NCI-H2081 treated with DMSO at 0.1 percent for 48 hours (cell line): ENCODE results near the gene POLR1D.

Experiments used
- DNase-seq: peaks from one replicate; lab custom pipeline; 2025; lab: John Stamatoyannopoulos, UW

The POLR1D gene, protein sequence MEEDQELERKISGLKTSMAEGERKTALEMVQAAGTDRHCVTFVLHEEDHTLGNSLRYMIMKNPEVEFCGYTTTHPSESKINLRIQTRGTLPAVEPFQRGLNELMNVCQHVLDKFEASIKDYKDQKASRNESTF

DNA sequence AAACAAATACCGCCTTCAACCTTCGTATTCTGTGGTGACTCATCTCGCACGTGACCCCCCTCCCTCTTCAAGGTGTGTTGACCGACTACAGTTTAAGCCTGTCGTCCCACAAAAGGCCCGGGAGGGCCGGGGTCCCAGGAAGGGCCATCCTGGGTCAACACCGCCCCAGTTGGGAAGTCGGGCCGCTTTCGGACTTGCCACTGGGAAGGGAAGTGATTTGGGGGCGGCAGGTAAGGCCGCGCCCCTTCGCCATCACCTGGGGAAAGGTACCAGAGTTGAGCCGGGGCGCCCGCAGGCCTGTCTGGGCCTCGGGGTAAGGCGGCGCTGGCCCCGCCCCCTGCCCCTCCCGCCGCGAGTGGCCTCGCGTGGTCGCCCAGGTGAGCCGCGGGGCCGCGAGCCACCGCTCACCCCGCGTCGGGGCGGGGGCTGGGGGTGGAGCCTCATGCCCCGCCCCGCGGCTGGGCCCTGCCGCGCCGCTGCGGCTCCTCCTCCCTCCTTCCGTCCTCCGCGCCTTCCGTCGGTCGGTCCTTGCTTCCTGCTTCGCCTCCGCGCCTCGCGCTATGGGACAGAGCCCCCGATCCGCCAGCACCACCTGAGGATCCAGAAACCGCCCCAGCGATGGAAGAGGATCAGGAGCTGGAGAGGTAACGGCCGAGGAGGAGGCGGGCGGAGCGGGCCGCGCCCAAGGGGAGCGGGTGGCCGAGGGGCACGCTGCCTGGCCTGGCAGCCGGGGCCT, at the start of gene POLR1D:
Gene POLR1D (plus strand): TSS at position 527 of the 736 bp plus-strand sequence. CDS start 92 bp downstream, at position 619.
- DNase-seq = peak; percentile 22

DNA sequence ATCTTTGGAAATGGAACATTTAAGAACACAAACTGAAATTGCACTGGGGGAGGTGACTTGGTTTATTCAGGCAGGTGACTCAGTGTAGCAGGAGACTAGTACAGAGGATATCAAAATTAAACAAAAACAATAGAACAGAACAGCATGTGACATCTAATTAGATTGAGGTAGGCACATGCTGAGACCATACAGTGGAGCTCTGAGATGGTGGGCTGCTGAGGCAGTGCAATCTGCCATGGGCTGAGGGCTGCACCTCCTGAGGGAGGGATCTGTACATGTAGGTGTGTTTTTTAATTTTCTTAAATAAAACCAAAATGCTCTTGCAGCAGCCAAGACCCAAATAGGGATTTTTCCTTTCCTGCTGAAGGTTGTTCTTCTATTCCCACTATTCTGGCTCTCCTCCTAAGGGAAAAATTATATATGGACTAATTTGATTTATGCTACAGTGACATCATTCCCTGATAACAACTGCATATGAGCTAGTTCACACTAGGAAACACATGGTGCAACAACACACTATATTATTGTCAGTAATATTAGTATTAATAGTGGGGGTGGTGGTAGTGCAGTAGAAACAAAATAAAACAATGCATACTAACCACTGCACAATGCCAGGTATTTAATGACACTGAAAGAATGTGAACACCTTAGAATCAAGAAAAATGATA, 49.3 kb upstream of the POLR1D start:
- DNase-seq = no peak

DNA sequence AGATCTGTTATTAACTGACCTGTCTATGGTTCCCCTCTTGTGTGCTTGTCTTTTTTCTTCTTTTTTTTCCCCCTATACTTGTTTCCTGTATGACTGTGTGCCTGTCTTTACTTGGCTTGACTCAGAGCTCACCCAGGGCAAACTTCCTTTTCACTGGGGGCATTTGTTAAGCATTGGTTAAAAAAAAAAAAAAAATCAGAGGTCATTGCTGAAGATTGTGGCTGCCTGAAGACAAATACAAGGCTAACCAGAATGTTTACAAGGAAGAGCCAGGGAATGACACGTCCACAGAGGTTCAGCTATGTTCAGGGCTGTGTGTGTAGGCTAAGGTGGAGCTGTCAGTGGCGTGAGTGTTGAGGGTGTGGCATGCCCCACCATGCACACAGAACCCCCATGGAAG, 48.4 kb upstream of the POLR1D start:
- DNase-seq = no peak

DNA sequence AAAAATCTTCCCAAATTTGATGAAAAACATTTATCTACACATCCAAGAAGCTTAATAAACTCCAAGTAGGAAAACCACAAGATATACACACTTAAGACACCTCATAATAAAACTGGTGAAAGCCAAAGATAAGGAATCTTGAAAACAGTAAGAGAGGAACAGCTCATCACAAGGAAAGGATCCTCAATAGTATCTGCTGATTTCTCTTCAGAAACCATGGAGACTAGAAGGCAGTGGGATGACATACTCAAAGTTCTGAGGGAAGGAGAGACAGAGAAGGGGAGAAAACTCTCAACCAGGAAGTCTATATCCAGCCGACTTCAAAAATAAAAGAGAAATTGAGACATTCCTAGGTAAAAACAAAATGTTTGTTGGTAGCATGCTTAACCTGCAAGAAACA, 47.0 kb upstream of the POLR1D start:
- no peak for DNase-seq

DNA sequence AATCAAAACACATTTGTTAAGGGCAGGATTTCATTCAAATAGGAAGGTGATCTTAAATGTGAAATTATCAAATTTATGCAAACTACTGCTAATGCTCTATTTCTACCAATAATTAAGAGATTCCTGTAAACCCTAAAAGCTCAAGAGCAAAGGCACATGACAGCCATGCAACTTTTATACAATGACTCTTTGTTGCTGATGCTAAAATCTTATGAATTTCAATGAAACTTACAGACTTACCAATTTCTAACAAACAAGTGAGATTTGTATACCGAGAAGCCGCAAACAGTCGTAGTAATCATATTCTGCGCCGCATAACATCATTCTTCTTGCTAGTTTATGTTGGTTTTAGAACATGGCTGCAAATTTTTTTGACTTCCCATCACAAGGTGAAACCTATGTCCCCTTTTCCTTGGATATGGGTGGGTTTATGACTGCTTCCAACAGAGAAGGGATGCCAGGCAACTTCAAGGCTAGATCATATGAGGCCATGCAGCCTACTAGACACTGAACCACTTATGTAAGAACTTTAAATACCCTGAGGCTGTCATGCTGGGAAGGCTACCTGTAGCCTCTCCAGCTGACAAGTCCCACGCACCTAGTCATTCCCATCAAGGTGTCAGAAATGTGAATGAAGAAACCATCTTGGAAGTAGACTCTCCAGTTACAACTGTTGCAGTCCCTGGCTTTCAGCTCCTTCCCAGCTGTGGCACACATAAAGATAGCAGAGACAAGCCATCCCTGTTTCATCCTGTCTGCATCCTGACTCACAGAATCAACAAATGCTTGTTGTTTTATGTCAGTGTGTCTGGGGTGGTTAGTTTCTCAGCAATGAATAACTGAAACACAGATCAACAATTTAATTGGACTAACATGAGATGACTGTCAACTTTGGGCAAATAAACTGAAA, 43.3 kb upstream of the POLR1D start:
- no peak for DNase-seq

DNA sequence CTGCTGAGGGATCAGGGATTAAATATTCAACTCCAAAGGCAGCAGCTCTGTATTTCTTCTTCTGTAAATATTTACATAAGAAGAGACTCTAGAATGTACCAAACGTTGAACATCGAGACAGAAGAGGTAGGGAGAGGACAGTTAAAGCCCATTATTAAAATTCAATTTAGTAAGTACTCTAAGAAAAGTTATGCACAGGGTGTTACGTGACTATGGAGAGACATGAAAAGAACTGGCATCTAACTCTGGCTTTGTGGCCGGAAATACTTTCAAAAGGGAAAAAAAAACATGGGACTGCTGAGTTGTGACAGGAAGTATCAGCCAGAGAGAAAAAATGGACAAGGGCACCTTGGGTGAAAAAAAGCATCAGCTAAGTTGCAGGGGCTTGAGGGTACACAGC, 38.0 kb upstream of the POLR1D start:
- DNase-seq = no peak

DNA sequence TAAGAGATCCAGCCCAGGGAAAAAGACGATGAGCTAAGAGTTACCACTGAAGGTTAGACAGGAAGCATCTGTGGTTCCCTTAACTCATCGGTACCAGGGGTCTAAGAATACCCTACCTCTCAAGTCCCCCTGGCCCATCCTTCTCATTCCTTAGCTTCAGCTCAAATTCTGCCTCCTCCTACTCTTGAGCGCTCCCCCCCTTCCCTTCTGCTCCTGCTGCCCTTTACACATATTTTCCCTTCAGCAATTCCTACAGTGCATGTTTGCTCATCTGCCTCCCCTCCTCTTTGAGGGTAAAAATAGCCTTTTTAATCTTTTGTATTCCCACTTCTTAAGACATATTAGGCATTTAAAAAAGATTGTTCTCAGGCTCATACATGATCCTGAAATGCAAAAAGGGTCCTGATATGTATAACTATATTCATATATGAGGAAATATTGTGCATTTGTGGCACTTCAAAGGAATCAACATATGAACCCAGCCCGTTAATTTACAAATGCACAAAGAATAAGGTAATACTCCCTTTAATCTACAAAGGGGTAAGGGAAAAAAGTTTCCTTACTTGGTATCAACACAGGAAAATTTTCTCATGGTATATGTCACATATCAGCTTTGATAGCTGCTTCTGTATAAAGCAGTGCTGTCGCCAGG, 34.5 kb upstream of the POLR1D start:
- DNase-seq = no peak

DNA sequence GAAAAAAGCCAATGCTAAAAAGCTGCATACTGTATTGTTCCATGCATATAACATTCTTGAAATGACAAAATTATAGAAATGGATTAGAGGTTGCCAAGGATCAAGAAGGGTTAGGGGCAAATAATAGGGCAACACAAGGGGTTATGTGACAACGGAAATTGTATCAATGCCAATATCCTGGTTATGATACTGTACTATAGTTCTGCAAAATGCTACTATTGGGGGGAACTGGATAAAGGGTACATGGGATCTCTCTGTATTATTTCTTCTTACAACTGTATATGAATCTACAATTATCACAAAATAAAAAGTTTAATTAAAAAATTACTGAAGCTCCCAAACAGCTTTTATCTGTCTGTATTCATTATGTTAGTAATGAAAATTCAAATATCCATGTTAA, 33.3 kb upstream of the POLR1D start:
- DNase-seq = no peak

DNA sequence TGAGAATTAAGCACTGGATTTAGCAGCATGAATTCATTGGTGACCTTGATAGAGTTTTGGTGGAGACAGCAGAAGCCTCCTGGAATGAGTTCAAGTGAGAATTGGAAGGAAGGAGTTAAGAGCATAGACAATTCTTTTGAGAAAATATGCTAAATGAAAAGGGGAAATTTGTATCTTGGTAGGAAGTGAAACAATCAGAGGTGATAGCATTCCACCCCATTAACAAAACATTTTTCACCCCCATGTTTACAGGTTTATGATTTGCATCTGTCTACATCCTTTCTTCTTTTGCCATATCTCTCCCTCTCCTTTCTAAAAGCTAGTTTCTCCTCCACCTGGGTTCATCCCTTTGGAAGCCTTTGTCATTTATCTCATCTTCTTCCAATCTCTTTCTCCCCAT, 28.8 kb upstream of the POLR1D start:
- DNase-seq = no peak

DNA sequence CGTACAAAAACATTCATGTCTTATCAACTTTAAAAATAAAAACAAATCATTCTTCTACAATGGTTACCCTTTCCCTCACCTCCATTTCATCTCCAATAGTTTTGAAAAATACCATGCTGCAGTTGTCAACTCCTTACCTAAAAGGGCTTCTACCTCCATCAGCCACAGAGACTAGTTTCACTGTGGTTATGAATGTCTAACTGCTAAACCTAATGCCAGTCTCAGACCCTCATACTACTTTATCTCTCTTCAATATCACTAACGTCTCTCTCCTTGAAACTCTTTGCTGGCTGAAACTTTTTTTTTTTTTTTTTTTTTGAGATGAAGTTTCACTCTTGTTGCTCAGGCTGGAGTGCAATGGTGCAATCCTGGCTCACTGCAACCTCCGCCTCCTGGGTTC, 28.4 kb upstream of the POLR1D start:
- no peak for DNase-seq

DNA sequence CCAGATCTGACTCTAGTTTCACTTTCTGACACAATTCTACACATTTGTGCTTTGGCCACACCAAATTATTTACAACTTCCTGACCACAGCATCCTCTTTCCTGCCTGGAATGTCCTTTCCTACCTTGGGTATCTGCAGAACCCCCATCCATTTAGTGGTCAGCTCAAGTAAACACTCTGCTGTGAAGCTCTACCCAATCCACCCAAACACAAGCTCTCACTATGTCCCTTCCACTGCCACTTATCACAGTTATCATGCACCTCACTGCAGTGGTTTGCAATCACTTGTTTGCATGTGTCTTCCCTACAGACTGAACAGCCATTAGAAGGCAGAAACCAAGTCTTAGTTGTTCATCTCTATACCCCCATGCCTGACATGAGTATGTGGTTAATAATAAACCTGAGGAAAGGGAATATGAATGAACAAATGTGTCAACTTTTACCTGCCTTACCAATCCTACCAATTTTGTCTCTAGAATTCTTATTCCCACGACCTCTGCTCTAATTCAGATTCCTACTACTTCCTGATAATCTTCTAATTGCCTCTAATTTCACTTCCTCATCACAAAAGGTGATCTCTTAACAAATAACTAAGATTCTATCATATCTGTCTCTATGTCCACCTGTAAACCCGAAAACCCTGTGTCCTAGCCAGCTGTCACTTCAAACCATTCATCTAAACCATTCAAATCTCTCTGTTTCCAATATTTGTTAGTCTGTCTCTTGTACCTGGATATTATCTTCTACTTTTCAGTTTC, 26.5 kb upstream of the POLR1D start:
- DNase-seq = no peak

DNA sequence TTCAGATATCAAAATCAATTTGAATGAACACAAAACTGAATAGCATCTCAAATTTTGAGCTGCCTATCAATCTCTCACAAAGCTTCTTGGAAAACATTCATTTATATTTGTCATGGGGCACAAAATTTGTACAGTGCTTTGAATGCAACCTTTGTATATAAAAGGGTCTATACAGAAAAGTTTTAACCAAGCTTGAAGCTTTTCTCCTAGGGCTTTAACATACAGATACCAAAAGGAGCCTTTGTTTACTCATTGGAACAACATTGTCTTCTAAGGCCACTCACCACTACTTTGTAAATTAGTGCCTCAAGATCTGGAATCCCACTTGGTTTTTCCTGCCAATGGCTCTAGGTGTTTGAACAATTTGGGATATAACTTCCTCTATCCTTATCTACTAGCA, 22.6 kb upstream of the POLR1D start:
- no peak for DNase-seq

DNA sequence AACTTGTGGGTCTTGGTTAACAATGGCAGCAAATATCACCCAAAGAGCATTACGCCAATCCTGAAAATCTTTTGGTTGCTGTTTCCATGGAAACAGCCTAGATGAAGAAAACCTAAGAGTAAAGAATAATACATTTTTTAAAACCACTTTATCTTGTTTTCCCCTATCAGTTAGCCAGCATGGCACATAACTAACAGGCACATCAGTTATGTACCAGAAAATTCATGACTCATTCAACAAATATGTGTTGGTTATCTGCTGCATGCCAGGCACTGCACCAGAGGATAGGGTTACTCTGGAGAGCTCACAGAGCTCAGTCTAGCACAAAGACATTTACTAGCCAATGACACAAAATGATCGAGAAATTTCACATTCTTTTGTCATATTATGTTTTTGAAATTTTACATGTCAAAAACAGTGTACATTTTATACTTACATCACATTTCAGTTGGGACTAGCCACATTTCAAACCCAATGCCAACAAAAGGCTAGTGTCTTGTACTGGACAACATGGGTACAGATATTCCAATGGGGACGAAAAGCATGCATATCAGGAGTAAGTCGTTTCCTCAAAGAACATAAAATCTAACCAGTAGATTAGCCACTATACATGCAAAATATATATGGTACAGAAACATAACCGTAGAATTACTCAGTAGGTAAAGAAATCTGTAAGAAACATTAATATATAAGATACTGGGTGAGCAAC, 21.7 kb upstream of the POLR1D start:
- no peak for DNase-seq

DNA sequence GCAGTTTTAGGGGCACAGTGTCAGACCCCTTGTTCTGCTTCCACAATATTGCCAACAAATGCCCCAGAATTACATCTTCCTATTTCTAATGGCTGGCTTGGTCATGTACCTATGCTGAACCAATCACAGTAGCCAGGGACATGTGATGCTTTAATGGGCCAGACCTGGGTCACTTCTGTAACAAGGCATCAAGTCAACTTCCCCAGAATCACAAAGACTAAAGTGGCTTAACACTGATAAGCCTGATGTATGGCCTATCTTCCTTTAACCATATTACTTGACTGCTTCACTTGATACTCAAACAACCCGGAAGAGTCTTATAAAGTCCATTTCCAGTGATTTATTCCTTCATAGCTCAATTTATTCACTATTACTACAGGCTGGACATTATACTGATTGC, 21.0 kb upstream of the POLR1D start:
- no peak for DNase-seq

DNA sequence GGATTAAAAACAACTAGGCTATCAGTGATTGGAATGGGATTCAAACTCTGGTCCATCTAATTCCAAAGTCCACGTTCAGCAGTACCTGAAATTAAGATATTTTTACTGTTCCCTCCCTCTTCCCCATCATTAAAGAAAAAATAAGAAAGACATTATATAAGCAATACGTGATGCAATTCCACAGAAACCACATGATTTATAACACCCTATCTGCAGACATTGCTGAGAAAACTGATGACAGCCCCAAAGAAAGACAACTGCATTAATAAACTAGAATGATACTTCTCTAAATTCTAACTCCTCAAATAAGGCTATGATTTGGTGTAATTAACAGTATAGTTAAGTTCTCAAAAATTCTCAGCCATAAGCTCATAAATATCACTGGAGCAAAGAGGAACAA, 20.5 kb upstream of the POLR1D start:
- DNase-seq = no peak

DNA sequence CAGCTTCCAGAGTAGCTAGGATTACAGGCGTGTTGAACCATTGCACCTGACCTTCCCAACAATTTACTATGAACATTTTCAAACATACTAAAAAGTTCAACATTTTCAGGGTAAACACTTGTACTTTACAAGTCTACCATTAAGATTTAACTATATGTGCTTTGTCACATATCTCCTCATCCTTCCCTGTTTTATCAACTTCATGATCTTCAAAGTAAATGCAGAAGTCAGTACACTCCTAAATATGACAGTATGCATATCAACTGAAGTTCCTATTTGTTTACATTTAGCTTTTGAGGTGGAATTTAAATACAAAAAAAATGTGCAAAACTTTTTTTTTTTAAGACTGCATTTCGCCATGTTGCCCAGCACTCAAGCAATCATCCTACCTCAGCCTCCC, 19.9 kb upstream of the POLR1D start:
- DNase-seq = no peak

DNA sequence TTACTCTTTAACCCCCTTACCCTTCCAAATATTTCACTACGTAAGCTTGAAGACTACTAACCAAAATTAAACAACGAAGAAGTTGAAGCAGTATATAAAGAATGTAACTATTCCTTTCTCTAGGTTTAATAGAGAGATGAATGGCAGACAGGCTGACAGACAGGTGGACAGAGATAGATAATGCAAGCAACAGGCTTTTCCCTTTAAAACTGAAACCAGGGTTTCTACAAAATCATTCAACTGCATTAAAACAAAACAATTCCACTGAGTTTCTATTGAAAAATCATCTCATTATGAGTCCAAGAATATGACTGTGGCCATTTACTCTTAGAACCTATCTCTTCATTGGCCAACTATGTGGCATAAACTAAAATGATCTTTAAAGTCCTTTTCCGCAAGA, 16.6 kb upstream of the POLR1D start:
- DNase-seq = no peak

DNA sequence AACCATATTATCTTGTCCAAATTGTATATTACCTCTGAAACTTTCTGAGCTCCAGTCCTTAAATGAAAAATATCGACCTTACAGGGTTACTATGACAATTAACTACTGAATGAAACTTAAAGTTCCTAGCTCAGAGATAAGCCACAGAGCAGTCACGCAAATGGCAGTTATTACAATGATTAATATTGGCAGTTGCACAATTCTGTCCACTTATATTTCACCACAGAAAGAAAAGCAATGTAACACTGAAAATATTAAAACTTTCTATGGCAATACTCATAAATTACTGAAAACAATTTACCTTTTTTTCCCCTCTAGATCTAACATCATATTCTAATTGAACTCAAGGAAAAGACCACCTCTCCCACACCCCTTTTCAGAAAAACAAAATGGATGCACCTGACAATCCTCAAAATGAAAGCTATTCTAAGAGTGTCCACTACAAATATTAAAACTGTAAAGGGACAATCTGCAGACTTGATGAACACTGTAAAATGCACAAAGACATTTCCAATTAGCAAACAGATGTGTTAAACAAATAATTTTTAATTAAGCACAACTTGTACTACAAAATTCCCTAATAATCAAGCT, 16.0 kb upstream of the POLR1D start:
- no peak for DNase-seq

DNA sequence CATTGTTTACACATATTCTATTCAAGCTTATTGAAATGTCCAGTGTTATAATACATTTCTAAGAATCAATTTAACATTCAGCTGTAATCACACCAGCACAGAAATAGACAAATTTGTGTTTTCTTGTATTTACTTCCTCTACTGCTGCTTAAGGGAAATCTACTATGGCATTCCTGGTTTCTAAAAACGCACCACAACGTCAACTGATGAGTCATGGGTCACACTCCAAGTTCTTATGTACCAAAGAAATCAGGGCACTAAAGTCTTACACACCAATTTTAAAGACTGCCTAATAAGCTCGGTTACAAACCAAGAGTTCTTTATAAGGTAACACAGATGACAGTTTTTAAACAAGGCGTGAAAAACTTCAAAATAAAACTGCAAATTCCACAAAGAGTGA, 14.6 kb upstream of the POLR1D start:
- DNase-seq = no peak

DNA sequence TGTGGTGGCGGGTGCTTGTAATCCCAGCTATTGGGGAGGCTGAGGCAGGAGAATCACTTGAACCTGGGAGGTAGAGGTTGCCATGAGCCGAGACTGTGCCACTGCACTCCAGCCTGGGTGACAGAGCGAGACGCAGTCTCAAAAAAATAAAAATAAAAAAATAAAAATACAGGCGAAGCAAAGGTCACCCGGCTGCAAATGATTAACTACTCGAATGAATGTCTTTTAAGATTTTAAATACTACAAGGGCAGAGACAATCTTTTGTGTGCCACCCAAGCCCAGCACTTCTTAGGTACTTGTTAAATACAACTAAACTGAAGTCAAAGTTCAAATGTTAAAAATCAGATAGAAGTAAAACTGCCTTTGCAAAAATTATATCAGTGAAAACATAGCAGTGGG, 8.1 kb upstream of the POLR1D start:
- DNase-seq = no peak
